Activated T-helper 17 cell treated with anti-CD3 and anti-CD28 coated beads, Interleukin-2, amount 50 U/mL, for 72 hours (primary cell): ENCODE data around the gene GABRG3. TPM values are rescaled to one million over a fixed set of nuclear protein-coding genes. Genes with fewer than 3 reads are reported as not detected.

ENCODE experiments used
- ATAC-seq: fragments of 150-1000 bp; cut with Tn5 transposase; replicated peaks from 2 replicates; pipeline ENCODE4 v1.10.0; 2021; ENCODE audit warnings: mild to moderate bottlenecking, moderate library complexity
- H3K27ac Mint-ChIP-seq: one replicate; pipeline ENCODE4 v1.8.0; 2022; ENCODE audit warnings: mixed read lengths
- H3K27me3 Mint-ChIP-seq: one replicate; pipeline ENCODE4 v1.8.0; 2022; ENCODE audit warnings: mixed read lengths
- H3K36me3 Mint-ChIP-seq: one replicate; pipeline ENCODE4 v1.8.0; 2022; ENCODE audit warnings: low read depth, mild to moderate bottlenecking, mixed read lengths
- H3K4me1 Mint-ChIP-seq: one replicate; pipeline ENCODE4 v1.8.0; 2022; ENCODE audit warnings: mixed read lengths
- H3K4me3 Mint-ChIP-seq: one replicate; pipeline ENCODE4 v1.8.0; 2022; ENCODE audit warnings: mild to moderate bottlenecking, mixed read lengths
- H3K9me3 Mint-ChIP-seq: one replicate; pipeline ENCODE4 v1.8.0; 2022; ENCODE audit warnings: mixed read lengths
- total RNA-seq, 2 donors: library from RNA; stranded (reverse); gene quantifications; one replicate each; pipeline ENCODE4 v1.2.3, GENCODE V29; 2022

Gene GABRG3
- total RNA-seq, 2 donors from 2014 or later: not detected

DNA sequence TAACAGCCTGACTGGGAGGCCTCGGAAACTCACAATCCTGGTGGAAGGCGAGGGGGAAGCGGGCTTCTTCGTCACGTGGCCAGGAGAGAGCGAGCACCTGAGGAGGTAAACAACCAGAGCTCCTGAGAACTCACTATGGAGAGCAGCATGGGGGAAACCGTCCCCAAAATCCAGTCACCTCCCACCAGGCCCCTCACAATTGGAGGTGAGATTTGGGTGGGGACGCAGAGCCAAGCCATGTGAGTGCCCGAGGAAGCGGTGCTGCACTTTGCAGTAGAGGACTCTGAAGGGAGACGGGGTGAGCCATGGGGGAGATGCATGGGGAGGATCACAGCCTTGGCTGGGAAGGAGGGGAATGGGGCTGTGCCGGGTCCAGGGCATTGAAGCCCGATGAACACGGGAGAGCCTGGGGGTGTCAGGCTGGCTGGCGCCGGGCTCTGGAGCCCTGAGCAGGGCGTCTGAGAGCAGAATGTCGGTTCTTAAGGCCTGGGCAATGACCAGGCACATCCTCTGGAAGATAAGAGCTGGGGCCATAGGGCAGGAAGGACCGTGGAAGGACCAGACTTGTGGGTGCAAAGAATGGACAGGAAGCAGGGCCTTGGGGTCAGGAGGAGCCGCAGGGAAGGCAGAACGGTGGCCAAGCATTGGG lies 117.7 kb downstream of the GABRG3 start:
- peaks cover 3% of the 10 kb centered on the region for H3K9me3 Mint-ChIP-seq
- no peak for ATAC-seq
- no peaks in the 10 kb centered on the region for H3K27me3 Mint-ChIP-seq
- no peak overlapping the region for H3K27ac Mint-ChIP-seq
- H3K36me3 Mint-ChIP-seq: no peaks in the 10 kb centered on the region
- H3K4me3 Mint-ChIP-seq: no peak overlapping the region
- H3K4me1 Mint-ChIP-seq: no peaks in the 10 kb centered on the region

DNA sequence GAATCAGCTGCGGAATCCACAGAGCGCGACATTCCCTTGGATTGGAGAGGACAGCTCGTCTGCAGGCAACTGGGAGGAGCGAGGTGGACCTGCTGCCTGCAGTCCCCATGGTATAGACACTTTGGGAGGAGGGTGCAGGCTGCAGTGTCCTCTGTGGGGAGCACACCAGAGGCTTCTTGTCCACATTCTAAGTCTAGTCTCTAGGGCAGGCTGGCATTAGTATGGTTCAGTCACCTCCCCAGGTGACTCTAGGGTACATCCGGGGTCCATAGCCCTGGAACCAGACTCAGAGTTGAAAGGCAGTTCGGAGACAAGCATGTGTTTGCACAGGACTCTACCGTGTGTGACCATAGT lies 118.2 kb downstream of the GABRG3 start:
- Mint-ChIP-seq H3K4me1 (no peaks in the 10 kb centered on the region), H3K9me3 (peaks cover 3% of the 10 kb centered on the region), H3K27ac (no peak overlapping the region)

DNA sequence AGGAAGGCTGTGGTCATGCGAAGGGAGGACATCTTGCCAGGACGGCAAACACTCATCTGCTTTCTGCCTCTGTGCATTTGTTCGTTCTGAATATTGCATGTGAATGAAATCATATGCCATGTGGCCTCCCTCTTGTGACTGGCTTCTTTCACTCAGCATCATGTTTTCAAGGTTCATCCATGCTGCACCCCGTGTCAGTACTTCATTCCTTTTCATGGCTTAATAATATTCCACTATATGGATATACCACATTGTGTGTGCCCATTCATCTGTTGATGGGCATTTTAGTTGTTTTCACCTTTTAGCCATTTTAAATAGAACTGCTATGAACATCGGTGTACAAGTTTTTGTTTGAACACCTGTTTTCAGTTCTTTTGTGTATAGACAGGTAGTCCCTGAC lies 118.7 kb downstream of the GABRG3 start:
- no peak overlapping the region for H3K4me3 Mint-ChIP-seq
- H3K9me3 Mint-ChIP-seq: peaks cover 3% of the 10 kb centered on the region
- H3K27ac Mint-ChIP-seq: no peak overlapping the region
- no peak for ATAC-seq
- H3K36me3 Mint-ChIP-seq: no peaks in the 10 kb centered on the region
- H3K27me3 Mint-ChIP-seq: no peaks in the 10 kb centered on the region
- no peaks in the 10 kb centered on the region for H3K4me1 Mint-ChIP-seq

More for the DNA sequence above, 118.2 kb downstream of the GABRG3 start:
- no peak for ATAC-seq
- Mint-ChIP-seq H3K36me3 (no peaks in the 10 kb centered on the region), H3K4me3 (no peak overlapping the region), H3K27me3 (no peaks in the 10 kb centered on the region)

DNA sequence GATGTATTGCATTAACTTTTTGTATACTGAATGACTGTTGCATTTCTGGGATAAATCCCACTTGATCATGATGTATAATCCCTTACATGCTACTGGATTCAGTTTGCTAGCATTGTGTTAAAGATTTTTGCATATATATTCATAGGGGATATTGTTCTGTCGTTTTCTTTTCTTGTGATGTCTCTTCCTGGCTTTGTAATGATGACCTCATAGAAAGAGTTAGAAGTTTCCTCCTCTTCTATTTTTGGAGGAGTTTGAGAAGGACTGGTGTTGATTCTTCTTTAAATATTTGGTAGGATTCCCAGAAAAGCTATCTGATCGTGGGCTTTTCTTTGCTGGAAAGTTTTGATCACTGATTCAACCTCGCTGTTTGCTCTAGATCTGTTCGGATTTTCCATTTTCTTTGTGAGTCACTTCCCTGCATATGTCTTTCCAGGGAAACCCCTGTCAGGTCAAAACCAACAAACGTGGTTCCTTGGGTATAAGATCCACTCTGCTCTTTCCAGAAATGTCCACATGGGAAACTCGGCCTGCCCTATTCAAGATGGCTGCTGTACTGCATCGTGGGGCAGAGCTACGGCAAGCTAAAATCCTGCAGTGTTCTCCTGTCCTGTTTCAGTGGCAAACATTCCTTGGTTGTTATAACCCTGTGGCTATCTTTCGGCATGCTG lies 120.4 kb downstream of the GABRG3 start:
- Mint-ChIP-seq H3K36me3 (no peaks in the 10 kb centered on the region), H3K27ac (no peak overlapping the region), H3K4me1 (no peaks in the 10 kb centered on the region), H3K27me3 (no peaks in the 10 kb centered on the region), H3K9me3 (peaks cover 7% of the 10 kb centered on the region), H3K4me3 (no peak overlapping the region)
- no peak for ATAC-seq

DNA sequence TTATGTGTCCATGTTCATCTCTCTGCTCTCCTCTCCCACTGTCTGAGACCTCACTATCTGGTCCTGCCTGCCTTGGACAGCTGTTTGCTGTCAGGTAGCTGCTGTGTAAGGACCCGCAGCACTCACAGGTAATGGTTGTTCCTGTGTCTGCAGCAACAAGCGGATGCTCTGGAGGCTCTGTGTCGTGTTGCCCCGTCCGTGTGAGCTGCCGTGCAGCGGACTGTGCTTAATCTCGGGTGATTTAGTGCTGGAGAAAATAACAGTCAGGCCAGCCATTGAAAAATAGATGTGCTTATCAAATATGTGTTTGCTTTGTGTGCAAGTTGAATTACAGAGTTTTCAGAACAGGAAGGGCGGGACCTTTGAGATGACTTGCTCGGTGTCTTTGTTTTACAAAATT lies 121.4 kb downstream of the GABRG3 start:
- H3K4me1 Mint-ChIP-seq: no peaks in the 10 kb centered on the region
- no peaks in the 10 kb centered on the region for H3K27me3 Mint-ChIP-seq
- no peaks in the 10 kb centered on the region for H3K36me3 Mint-ChIP-seq
- H3K27ac Mint-ChIP-seq: no peak overlapping the region
- ATAC-seq: no peak
- peaks cover 7% of the 10 kb centered on the region for H3K9me3 Mint-ChIP-seq
- no peak overlapping the region for H3K4me3 Mint-ChIP-seq

- Mint-ChIP-seq H3K27me3 (no peaks in the 10 kb centered on the region), H3K9me3 (peaks cover 9% of the 10 kb centered on the region), H3K4me1 (no peaks in the 10 kb centered on the region), H3K36me3 (no peaks in the 10 kb centered on the region), H3K27ac (no peak overlapping the region), H3K4me3 (no peak overlapping the region)
- no peak for ATAC-seq
These were observed 123.3 kb downstream of the GABRG3 start for GRCh38 chr15:27094235-27094634.

DNA sequence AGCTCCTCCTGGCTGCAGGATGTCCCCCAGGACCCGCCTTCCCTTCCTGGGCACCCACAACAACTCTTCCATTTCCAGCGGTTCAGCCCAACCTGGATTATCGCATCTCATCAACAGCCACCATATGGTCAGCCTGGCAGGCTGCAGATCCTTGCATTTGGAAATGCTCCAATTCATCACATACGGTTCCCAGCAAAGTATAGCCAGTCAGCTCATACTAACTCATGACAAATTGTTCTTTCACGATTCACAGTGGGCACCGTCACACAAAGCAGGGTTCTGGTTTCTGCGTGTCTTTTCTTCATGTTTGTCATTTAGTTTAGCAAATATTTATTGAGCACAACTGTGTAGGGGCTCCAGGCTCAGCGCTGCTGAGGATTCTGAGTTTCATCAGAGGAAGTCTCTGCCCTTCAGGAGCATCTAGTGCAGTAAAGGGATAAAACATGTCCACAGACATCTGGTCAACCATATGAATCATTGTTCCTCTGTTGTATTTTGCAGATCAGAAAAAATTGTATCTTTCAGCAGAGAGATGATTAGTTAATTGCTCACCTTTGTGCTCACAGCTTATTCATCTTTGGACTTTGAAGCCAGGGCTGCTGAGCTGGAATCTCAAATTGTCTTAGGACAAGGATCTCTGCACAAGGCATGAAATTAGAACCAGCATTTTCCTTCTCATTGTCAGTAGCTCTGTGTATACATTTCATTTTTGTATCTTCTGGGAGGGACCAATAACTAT lies 125.1 kb downstream of the GABRG3 start:
- peaks cover 11% of the 10 kb centered on the region for H3K9me3 Mint-ChIP-seq
- H3K27me3 Mint-ChIP-seq: no peaks in the 10 kb centered on the region
- H3K36me3 Mint-ChIP-seq: no peaks in the 10 kb centered on the region
- no peak overlapping the region for H3K27ac Mint-ChIP-seq
- H3K4me3 Mint-ChIP-seq: no peak overlapping the region
- no peaks in the 10 kb centered on the region for H3K4me1 Mint-ChIP-seq
- no peak for ATAC-seq

- Mint-ChIP-seq H3K36me3 (no peaks in the 10 kb centered on the region), H3K9me3 (peaks cover 15% of the 10 kb centered on the region), H3K4me1 (no peaks in the 10 kb centered on the region), H3K27me3 (peaks cover 3% of the 10 kb centered on the region), H3K27ac (no peak overlapping the region), H3K4me3 (no peak overlapping the region)
- no peak for ATAC-seq
These were observed 126.5 kb downstream of the GABRG3 start for GRCh38 chr15:27097506-27097905.

DNA sequence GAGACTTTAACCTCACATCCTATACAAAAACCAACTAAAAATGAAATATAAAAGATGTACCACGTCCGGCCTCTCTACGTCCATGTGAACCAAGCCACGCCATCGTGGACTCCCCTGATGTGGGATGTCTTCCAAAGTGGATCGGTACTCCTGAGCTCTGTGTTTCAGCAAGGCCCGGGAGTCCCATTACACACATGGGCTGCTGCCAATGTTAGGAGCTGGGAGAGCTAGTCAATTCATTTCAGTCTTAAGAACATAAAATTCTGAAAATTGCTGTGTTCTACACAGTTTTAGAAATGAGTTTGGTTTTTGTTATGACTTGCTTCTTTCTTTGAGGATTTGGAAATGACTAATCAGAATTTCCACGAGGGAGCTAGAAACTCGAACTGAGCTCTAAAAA lies 131.0 kb downstream of the GABRG3 start:
- no peak overlapping the region for H3K27ac Mint-ChIP-seq
- H3K4me3 Mint-ChIP-seq: no peak overlapping the region

GRCh38 chr15:27111323-27111722 lies 140.3 kb downstream of the GABRG3 start:
- no peaks in the 10 kb centered on the region for H3K27me3 Mint-ChIP-seq
- no peaks in the 10 kb centered on the region for H3K4me1 Mint-ChIP-seq
- no peaks in the 10 kb centered on the region for H3K36me3 Mint-ChIP-seq
- H3K9me3 Mint-ChIP-seq: peaks cover 5% of the 10 kb centered on the region
- H3K4me3 Mint-ChIP-seq: no peak overlapping the region
- H3K27ac Mint-ChIP-seq: no peak overlapping the region
- ATAC-seq: no peak

More for the DNA sequence above, 131.0 kb downstream of the GABRG3 start:
- H3K27me3 Mint-ChIP-seq: peaks cover 3% of the 10 kb centered on the region
- peaks cover 8% of the 10 kb centered on the region for H3K9me3 Mint-ChIP-seq
- no peaks in the 10 kb centered on the region for H3K4me1 Mint-ChIP-seq
- ATAC-seq: no peak
- no peaks in the 10 kb centered on the region for H3K36me3 Mint-ChIP-seq

GRCh38 chr15:27114473-27114872 lies 143.5 kb downstream of the GABRG3 start:
- no peaks in the 10 kb centered on the region for H3K4me1 Mint-ChIP-seq
- H3K27me3 Mint-ChIP-seq: no peaks in the 10 kb centered on the region
- H3K27ac Mint-ChIP-seq: no peak overlapping the region
- H3K9me3 Mint-ChIP-seq: peaks cover 10% of the 10 kb centered on the region
- H3K36me3 Mint-ChIP-seq: no peaks in the 10 kb centered on the region
- ATAC-seq: no peak
- H3K4me3 Mint-ChIP-seq: no peak overlapping the region

DNA sequence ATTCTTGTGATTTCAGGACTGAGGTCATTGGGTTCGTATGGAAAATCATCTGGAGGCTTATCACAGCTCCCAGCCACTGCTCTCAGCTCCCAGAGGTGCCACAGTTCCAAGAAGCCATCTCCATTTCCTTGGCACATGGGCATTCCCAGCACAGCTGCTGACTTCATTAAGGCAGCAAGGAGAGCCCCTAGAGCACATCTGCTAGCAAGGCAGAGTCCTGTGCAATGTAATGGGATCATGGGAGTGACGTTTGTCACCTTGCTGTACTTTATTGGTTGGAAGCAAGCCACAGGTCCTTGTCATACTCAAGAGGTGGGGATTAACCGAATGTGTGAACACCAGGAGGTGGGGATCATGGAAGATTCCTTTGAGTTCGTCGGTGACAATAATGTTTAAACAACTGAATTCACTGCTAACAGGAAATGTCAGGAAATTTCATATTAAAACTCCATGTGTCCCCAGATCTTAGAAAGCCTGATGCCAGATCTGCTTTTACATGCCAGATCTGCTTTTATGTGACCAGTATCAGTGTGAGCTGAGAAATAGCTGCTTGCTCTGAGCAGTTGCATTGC lies 148.8 kb downstream of the GABRG3 start:
- Mint-ChIP-seq H3K27ac (no peak overlapping the region), H3K27me3 (no peaks in the 10 kb centered on the region), H3K4me3 (no peak overlapping the region), H3K36me3 (no peaks in the 10 kb centered on the region), H3K4me1 (no peaks in the 10 kb centered on the region), H3K9me3 (peaks cover 12% of the 10 kb centered on the region)
- ATAC-seq: no peak

- Mint-ChIP-seq H3K4me1 (no peaks in the 10 kb centered on the region), H3K36me3 (no peaks in the 10 kb centered on the region), H3K9me3 (peaks cover 16% of the 10 kb centered on the region), H3K4me3 (no peak overlapping the region), H3K27me3 (no peaks in the 10 kb centered on the region), H3K27ac (no peak overlapping the region)
- no peak for ATAC-seq
These were observed 150.7 kb downstream of the GABRG3 start for GRCh38 chr15:27121672-27122071.

- H3K4me1 Mint-ChIP-seq: no peaks in the 10 kb centered on the region
- no peaks in the 10 kb centered on the region for H3K27me3 Mint-ChIP-seq
- peaks cover 22% of the 10 kb centered on the region for H3K9me3 Mint-ChIP-seq
These were observed 152.3 kb downstream of the GABRG3 start for GRCh38 chr15:27123291-27123690.

GRCh38 chr15:27123808-27124207 lies 152.8 kb downstream of the GABRG3 start:
- Mint-ChIP-seq H3K4me1 (no peaks in the 10 kb centered on the region), H3K4me3 (no peak overlapping the region), H3K27ac (no peak overlapping the region), H3K9me3 (peaks cover 21% of the 10 kb centered on the region), H3K36me3 (no peaks in the 10 kb centered on the region), H3K27me3 (no peaks in the 10 kb centered on the region)
- ATAC-seq: no peak

More at GRCh38 chr15:27123291-27123690, 152.3 kb downstream of the GABRG3 start:
- no peaks in the 10 kb centered on the region for H3K36me3 Mint-ChIP-seq
- no peak for ATAC-seq
- no peak overlapping the region for H3K4me3 Mint-ChIP-seq
- no peak overlapping the region for H3K27ac Mint-ChIP-seq
